ENCODE data around the gene TP73. TPM values are rescaled to one million over a fixed set of nuclear protein-coding genes. Genes with fewer than 3 reads are reported as not detected.
"Not testable (repeated sequence)": the region's sequence is repeated elsewhere in the genome, so short reads cannot be mapped to it uniquely, and the experiment has no call there.

The TP73 gene
- total RNA-seq, 2 donors from 2014 or later, result 0.11 to 0.70 TPM

DNA sequence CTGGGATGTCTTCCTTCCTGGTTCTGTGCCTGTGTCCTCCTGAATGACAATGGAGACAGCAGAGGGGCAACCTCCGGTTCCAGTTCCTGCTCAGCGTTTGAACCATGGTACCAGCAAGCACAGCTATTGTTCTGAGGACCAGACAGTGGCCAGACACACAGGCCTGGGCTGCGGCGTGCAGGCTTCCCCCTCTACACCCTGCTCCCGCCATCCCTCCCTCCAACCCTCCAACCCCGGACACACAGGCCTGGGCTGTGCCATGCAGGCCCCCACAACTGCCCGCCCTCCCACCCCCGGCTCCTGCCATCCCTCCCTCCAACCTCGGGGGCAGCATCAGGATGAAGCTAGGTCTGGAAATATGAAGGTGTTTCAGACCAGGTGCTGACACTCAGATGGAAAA lies 35.5 kb upstream of the TP73 start:
- DNase-seq (no peak), ATAC-seq (no peak)
- intact Hi-C loops (cut with DNase I, micrococcal nuclease), result loop anchor here in 1 of 2 donors (5.0 kb wide), 2 partner anchors 50 to 130 kb away; no protein-coding TSS in a partner anchor

DNA sequence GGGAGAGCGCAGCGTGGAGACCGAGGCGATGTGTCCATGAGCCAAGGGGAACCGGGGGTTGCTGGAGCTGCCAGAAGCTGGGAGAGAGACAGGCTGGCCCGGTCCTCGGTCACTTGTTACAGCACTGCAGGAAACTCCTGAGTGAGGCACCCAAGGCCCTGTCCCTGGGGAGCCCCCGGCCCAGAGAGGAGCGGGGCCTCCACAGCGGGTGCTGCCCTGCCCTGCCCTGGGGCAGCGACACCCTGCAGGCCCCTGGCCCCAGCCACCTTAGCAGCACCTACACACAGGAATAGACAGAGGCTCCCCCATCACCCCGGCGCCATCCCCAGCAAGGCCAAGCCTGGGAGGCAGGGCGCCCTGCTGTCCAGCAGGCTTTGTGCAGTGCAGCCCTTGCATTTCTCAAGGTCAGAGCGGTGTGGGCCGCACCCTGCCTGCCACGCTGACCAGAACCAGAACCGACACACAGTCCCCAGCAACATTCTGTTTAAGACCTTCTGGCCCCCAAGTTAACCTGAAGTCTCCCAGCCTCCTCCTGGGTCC lies 34.4 kb upstream of the TP73 start:
- ATAC-seq (no peak), DNase-seq (no peak)
- intact Hi-C loops (cut with DNase I, micrococcal nuclease), result loop anchor here in 1 of 2 donors (5.0 kb wide), 2 partner anchors 51 to 131 kb away; no protein-coding TSS in a partner anchor

DNA sequence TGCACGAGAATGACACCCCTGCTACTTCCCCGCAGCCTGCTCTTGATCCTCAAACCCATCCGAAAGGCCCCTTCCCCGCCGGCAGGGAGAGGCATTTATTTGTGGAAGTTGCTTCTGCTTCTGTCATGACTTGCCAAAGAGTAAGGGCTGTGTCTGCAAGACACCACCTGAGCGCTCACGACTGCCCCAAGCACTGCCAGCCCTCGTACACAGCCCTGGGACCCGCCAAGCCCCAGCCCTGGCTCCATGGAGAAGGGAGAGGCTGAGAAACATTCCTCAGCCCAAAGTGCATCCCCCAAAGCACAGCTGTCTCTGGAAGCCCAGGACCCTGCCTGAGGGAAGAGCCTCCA lies 33.8 kb upstream of the TP73 start:
- intact Hi-C loops (cut with DNase I, micrococcal nuclease), result loop anchor here in 1 of 2 donors (5.0 kb wide), 2 partner anchors 51 to 131 kb away; no protein-coding TSS in a partner anchor
- no peak for DNase-seq
- peak; percentile 2 for ATAC-seq

DNA sequence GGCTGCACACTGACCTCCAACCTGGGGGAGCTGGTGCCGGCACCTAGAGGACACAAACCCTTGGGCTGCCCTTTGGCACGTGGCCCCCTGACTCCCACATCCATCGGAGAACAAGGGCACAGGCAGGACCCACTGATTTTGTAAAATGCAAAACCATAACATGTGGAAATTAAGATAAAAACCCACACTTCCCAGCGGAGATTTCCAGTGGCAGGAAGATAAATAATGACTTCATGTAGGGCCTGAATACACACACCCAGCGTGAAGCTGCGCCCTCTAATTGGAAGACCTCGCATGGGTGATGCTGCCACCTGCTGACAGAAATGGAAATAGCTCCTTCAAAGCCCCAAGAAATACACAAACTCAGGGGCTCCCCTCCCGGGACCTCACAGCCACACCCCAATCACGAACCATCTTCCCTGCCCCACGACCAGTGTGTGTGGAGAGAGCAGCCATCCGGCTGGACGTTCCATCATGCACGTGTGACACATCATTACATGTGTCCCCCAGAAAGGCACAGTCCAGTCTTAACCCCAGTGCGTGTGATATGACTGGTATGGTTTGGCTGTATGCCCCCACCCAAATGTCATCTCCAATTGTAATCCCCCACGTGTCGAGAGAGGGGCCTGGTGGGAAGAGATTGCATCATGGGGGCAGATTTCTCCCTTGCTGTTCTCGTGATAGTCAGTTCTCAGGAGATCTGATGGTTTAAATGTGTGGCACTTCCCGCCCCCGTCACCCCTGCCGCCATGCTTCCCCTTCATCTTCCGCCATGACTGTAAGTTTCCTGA lies 33.2 kb upstream of the TP73 start:
- ATAC-seq, result peak; percentile 84
- intact Hi-C loops (cut with DNase I, micrococcal nuclease), result loop anchor here in 1 of 2 donors (5.0 kb wide), 2 partner anchors 52 to 132 kb away; no protein-coding TSS in a partner anchor
- peak; percentile 68 to 80 for DNase-seq

DNA sequence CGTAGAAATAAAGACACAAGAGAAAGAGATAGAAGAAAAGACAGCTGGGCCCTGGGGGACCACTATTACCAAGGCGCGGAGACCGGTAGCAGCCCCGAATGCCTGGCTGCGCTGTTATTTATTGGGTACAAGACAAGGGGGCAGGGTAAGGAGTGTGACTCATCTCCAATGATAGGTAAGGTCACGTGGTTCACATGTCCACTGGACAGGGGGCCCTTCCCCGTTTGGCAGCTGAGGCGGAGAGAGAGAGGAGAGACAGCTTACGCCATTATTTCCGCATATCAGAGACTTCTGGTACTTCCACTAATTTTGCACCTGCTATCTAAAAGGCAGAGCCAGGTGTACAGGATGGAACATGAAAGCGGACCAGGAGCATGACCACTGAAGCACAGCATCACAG lies 31.6 kb upstream of the TP73 start:
- intact Hi-C loops (cut with DNase I, micrococcal nuclease), result loop anchor here in 1 of 2 donors (5.0 kb wide), 1 partner anchor 128 kb away; no protein-coding TSS in a partner anchor
- ATAC-seq (no peak), DNase-seq (no peak)

DNA sequence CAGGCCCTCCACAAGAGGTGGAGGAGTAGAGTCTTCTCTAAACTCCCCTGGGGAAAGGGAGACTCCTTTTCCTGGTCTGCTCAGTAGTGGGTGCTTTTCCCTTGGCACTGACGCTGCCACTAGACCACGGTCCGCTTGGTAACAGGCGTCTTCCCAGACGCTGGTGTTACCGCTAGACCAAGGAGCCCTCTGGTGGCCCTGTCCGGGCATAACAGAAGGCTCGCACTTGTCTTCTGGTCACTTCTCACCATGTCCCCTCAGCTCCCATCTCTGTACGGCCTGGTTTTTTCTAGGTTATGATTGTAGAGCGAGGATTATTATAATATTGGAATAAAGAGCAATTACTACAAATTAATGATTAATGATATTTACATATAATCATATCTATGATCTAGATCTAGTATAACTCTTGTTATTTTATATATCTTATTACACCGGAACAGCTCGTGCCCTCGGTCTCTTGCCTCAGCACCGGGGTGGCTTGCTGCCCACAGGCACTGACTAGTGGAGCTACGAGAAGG lies 31.1 kb upstream of the TP73 start:
- DNase-seq, ATAC-seq: not testable (repeated sequence)
- intact Hi-C loops (cut with DNase I, micrococcal nuclease), result loop anchor here in 1 of 2 donors (5.0 kb wide), 1 partner anchor 129 kb away; no protein-coding TSS in a partner anchor

DNA sequence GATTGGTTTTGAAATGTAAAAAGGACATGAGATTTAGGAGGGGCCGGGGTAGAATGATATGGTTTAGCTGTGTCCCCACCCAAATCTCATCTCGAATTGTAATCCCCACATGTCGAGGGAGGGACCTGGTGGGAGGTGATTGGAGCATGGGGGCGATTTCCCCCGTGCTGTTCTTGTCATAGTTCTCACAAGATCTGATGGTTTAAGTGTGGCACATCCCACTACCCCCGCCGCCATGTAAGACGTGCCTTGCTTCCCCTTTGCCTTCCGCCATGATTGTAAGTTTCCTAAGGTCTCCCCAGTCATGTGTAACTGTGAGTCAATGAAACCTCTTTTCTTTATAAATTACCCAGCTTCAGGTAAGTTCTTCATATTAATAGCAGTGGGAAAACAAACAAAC lies 30.2 kb upstream of the TP73 start:
- DNase-seq, ATAC-seq: not testable (repeated sequence)
- intact Hi-C loops (cut with DNase I, micrococcal nuclease), result loop anchor here in 1 of 2 donors (5.0 kb wide), 1 partner anchor 130 kb away; no protein-coding TSS in a partner anchor

DNA sequence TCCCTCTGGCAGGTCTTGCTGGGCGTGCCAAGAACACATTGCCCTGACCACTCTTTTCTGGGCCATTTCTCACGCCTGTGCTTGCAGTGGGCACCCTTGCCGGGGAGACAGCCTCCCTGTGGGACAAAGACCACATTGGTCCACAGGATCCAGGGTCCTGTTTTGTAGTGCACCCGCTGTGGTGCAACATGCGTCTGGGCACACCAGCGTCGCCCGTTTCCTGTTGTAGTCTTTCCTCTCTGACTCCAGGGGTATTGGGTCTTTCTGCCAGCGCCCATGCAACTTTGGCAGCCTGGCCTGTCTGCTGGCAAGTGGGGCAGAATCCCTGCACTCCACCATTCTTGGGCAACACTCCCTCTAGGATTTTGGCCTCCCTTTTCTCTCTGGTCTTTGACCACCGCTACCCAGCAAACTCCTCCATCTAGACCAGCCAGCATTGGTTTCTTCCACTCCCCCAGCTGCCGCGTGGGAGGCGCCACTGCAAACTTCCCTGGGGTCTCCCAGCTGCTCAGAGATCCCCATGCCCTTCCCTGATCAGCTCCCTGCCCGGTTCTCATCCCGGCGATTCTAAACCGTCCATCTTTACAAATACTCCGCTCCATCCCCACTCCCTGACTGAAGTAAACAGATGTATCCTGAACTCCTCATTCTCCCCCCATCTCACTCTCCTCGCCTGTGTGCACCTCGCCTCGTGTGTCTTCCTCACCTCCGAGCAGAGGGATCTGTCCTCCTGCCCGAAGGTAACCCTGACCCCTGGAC lies 28.7 kb upstream of the TP73 start:
- no peak for DNase-seq
- intact Hi-C loops (cut with DNase I, micrococcal nuclease), result loop anchor here in 1 of 2 donors (5.0 kb wide), 1 partner anchor 131 kb away; no protein-coding TSS in a partner anchor

DNA sequence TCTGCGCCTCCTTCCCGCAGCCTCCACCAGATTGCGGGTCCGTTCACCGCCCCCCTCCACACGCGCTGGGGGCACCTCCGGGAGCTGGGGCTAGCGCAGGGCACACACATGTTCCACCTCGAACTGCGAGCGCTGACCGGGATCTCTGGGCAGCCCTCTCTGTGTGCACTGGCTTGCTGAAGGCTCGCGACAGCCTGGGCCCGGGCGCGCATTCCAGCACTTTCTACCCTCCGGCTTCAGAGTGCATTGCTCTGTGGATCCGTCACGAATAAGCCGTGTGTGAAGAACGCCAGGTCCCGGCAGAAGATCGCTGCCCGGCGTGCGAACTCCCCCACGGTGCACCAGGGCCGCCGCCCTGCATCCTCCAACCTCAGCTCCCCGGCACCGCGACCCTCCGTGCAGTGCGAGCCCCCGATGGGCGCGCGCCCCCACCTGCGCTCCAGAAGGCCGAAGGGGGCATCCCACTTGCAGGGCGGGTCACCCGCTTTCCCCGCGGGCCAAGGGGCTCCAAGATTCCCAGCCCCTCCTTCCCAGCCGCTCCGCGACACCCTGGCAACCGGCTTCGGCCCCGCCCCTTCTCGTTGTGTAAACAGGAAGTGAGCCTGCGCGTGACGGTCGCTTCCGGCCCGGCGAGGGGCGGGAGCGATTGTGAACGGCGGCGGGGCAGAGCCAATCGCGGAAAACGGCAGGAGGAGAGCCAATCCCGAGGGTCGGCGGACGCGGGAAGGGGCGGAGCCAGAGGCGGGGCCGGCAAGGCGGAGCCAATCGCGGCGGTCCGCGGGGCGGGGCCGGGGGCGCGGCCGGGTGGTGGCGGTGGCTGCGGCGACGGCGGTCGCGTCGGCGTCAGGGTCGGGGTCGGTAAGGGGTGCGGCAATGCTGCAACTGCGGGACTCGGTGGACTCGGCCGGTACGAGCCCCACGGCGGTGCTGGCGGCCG lies 27.8 kb upstream of the TP73 start, which contains the start of gene TPRG1L:
TSS of gene TPRG1L (plus strand) at position 816 of the 937 bp plus-strand sequence. CDS start at position 874, 58 bp downstream.
- intact Hi-C loops (cut with DNase I, micrococcal nuclease), result loop anchor here in 1 of 2 donors (5.0 kb wide), 1 partner anchor 132 kb away; no protein-coding TSS in a partner anchor
- ATAC-seq, result peak; percentile 88

More for the DNA sequence above, 28.7 kb upstream of the TP73 start:
- peak; percentile 1 for ATAC-seq

DNA sequence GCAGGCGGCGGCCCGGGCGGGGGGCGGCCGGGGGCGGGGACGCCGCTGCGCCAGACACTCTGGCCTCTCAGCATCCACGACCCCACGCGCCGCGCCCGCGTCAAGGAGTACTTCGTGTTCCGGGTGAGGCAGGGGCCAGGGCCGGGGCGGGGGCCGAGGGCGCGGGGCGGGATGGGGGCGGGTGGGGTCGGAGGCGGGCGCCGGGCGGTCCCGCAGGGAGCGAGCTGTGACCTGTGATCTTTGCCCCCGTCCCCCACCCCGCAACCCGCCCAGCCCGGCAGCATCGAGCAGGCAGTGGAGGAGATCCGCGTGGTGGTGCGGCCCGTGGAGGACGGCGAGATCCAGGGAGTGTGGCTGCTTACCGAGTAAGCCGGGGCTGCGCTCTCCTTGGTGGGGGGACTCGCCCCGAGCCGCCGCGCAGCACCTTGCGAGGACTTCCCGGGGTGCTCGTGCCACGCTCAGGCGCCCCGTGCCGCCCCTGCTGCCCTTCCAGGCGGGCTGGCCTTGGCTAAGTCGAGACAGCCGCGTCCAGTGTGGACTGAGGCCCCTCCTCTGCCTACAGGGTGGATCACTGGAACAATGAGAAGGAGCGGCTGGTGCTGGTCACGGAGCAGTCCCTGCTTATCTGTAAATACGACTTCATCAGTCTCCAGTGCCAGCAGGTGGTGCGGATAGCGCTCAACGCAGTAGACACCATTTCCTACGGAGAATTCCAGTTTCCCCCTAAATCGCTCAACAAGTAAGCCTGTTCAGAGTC lies 27.0 kb upstream of the TP73 start:
- peak; percentile 68 for ATAC-seq
- peak; percentile 69 to 72 for DNase-seq
- intact Hi-C loops (cut with DNase I, micrococcal nuclease), result no loop called here

More for the DNA sequence above, 27.8 kb upstream of the TP73 start, which contains the start of gene TPRG1L:
- DNase-seq, result peak; percentile 98 to 99

DNA sequence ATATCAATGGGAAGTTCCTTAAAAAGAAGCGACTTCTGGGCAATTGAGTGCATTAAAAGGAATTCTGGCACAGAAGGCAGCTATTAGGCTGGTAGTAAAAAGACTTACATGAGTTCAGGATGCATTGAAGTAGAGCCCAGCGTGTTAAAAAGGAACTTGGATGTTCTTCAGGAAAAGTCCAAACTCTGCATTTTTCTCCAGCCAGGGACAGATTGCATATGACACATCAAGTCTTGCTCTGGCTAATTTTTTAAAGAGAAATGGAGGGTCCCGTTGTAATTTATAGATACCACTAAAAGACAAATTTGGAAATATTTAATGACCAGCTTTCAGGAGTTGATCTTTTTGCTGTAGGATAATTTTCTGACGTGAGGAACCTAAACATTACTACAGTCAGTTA lies 26.3 kb upstream of the TP73 start:
- DNase-seq (no peak), ATAC-seq (no peak)
- intact Hi-C loops (cut with DNase I, micrococcal nuclease), result no loop called here

DNA sequence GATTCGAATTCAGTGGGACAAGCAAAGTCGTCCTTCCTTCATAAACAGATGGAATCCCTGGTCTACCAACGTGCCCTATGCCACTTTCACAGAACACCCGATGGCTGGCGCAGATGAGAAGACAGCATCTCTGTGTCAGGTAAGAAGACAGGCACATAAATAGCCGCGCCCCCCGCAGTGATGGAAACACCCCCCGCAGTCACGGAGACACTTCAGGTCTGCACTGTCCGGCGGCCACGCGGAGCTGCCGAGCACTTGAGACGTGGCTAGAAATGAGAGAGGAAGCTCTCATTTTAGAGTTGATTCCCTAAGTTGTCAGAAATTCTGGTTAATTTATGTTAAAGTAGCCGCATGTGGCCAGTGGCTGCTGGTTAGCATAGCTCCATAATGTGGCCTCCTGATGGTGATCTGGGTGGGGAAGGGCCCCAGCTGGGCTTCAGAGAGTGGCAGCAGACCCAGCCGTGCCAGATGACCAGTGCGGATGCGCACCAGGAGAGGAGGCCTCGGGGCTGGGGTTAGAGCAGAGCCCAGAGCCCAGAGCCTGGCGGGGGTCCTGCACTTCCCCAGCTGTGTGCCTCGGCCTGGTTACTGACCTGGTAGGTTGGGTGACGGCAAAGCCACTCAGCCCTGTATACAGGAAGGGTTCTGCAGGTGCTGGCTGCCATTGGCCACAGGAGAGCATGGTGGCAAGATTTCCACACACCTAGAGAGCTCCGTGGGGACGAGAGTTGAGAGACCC lies 24.6 kb upstream of the TP73 start:
- ATAC-seq (no peak), DNase-seq (no peak)
- intact Hi-C loops (cut with DNase I, micrococcal nuclease), result no loop called here

DNA sequence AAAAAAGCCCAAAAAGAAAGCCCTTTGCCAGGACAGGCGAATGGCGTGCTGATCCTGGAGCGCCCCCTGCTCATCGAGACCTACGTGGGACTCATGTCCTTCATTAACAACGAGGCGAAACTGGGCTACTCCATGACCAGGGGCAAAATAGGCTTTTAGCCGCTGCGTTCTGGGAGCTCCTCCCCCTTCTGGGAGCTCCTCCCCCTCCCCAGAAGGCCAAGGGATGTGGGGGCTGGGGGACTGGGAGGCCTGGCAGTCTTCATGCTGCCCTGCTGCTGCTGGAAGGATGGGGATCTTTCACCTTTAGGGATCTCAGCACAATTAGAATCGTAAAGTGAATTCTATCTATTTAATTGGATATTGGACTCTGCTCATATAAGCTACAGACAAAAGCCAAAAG lies 23.9 kb upstream of the TP73 start:
- ATAC-seq (no peak), DNase-seq (no peak)
- intact Hi-C loops (cut with DNase I, micrococcal nuclease), result no loop called here

DNA sequence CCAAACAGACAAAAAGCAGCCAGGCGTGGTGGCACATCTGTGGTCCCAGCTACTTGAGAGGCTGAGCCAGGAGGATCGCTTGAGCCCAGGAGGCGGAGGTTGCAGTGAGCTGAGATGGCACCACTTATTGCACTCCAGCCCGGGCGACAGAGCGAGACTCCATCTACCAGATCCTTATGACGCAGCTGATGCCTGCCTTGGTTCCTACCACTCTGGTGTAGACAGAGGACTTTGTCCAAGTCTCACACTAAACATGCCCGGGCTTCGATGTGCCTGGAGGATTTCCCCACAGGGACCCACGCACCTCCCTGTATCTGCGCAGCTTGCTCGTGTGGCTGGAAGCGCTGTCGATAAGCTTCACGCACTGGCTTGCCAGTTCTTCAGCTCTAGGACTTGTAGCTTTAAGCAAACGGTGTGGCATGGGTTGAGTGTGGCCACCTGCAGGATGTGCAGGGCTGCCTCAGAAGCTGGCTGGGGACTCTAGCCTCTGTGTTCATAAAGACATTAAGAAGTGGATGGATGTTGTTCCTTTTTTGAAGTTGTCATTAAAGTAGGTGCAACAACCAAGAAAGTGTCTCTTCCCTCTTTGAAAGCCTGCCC lies 22.7 kb upstream of the TP73 start:
- no peak for DNase-seq
- intact Hi-C loops (cut with DNase I, micrococcal nuclease), result no loop called here
- ATAC-seq, result no peak

DNA sequence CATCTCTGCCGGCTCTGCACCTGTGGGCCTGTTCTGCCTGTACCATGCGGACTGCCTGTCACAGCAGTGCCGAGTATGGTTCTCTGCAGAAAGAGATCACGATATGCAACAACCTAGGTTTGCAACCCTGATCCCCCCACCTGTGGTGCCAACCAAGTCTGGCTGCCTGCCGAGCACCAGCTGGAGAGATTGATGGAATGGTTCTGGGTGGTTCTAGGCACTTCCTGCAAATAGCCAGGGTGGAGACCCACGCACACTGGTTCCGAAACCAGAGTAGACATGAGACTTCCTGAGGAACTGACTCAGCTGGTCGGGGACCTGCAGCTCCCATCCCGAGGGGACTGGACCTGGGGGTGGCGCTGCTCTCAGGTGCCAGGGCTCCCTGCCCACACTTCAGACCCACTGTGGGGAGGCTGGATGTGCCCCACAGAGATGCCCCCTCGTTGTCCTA lies 22.1 kb upstream of the TP73 start:
- ATAC-seq (no peak), DNase-seq (no peak)
- intact Hi-C loops (cut with DNase I, micrococcal nuclease), result no loop called here

DNA sequence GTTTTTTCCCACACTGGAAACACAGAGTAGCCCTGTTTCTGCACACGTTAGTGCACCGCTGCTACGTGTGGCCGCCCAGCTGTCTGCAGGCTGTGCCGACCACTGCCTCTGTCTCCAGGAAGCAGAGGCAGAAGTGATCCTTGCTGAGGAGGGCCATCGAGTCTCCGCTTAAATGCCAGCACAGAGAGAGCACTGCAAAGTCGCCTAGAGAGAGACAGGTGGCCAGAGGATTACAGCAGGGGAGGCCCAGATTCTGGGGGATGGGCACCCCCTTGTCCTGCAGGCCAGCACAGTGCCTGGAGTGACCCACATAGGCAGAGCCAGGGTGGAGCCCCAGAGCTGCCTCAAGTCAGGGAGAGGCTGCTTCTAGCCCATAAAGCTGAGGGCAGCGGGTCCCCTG lies 21.4 kb upstream of the TP73 start:
- no peak for DNase-seq
- intact Hi-C loops (cut with DNase I, micrococcal nuclease), result no loop called here
- peak; percentile 16 for ATAC-seq

Data from left colon (tissue), 2 donors.